ENCODE results near the gene TSPAN2.
A peak's percentile ranks its signal among the peaks of the same experiment; 100 is the strongest.

GRCh38 chr1:115041654-115042053 is 47.6 kb downstream of the TSPAN2 start:
- TF ChIP-seq CTCF (IDR thresholded peaks at IDR 0.05) (peak in 1 of 12 donors; percentile 10), POLR2A (IDR thresholded peaks at IDR 0.05) (no peak)

Measured in heart left ventricle (tissue), 13 donors.